HG02981 (cell line): Measurements from ENCODE around the gene CETP.
"Not testable (repeated sequence)": the region's sequence is repeated elsewhere in the genome, so short reads cannot be mapped to it uniquely, and the experiment has no call there.

Experiments used
- ATAC-seq: cut with Tn5 transposase; IDR thresholded peaks from one replicate; pipeline ENCODE4 v1.9.1; 2021; ENCODE audit warnings: mild to moderate bottlenecking, moderate library complexity; ENCODE audit not compliant: unreplicated experiment

CETP gene

DNA sequence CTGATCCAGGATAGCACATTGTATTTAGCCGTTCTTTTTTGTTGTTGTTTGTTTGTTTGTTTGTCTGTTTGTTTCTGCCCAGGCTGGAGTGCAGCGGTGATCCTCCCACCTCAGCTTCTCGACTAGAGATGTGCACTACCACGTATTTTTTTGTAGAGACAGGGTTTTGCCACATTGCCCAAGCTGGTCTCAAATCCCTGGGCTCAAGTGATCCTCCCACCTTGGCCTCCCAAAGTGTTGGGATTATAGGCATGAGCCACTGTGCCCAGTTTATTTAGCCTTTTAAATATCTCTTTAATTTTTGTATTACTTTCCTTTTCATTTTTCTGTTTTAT is 18.4 kb downstream of the CETP start:
- no peak for ATAC-seq

GRCh38 chr16:56980792-56981724 is 19.3 kb downstream of the CETP start:
- ATAC-seq = peak; percentile 50

- ATAC-seq = no peak
Observed at GRCh38 chr16:56981729-56982271, 20.1 kb downstream of the CETP start.

DNA sequence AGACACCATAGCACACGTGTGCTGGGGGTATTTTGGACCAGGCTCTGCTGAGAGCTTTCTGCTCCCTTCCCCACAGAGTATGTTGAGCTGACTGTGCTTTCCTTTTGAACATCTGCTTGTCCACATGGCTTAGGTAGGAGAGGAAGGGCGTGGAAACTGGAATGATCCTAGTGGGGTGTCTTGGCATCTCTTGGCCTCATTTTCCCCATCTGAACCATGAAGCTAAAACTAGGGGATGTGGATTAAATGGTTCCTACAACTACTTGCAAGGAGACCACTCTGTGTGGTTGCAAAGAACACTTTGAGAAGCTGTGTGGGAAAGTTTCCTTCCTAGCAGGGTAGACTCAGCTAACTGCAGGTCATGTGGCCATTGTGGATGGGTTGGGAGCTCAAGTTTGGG is 20.9 kb downstream of the CETP start:
- ATAC-seq = no peak

GRCh38 chr16:56983211-56983751 is 21.5 kb downstream of the CETP start:
- no peak for ATAC-seq

DNA sequence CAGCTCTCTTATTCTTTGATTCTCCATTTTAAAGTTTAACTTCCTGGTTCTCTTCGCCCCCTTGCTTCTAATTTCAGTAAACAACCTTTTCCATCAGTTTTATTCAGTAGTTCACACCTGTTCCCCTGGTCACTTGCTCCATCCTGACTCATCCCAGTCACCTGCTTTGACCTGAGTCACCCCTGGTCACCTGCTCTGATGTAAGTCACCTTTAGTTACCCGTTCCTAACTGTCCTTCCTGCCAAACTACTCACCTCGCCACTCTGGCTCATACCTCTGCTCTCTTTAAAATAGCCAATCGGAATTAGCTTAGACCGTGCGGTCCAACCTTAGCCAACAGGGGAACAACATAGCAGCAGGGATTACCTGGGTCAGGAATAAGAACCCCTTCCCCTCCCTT is 22.9 kb downstream of the CETP start:
- ATAC-seq = no peak

- no peak for ATAC-seq
Observed at GRCh38 chr16:56985288-56985961, 23.7 kb downstream of the CETP start.

GRCh38 chr16:56985962-56986360 is 24.2 kb downstream of the CETP start:
- ATAC-seq = no peak

DNA sequence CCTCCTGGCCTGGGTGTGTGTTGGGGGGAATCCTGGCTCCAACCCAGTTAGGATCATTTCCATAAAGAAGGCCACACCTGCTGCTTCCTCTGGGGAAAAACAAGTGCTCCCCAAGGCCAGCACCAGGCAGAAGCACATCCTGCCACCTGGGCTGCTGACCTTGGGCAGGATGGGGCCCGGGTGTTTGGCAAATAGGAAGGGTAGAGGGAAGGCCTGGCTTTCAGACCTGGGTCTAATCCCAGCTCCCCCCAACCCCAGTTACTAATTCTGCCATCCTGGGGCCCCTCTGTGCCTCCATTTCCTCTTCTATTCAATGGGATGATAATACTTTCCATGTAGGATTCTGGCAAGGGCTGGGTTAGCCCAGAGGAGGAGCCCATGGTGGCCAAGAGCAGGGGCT is 24.6 kb downstream of the CETP start:
- no peak for ATAC-seq

DNA sequence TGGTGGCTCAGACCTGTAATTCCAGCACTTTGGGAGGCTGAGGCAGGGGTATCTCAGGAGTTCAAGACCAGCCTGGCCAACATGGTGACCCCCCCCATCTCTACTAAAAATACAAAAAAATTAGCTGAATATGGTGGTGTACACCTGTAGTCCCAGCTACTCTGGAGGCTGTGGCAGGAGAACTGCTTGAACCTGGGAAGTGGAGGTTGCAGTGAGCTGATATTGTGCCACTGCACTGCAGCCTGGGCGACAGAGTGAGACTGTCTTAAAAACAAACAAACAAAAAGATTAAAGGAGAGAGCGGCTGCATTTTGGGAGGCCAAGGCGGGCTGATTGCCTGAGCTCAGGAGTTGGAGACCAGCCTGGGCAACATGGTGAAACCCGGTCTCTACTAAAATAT is 25.2 kb downstream of the CETP start:
- ATAC-seq = not testable (repeated sequence)

DNA sequence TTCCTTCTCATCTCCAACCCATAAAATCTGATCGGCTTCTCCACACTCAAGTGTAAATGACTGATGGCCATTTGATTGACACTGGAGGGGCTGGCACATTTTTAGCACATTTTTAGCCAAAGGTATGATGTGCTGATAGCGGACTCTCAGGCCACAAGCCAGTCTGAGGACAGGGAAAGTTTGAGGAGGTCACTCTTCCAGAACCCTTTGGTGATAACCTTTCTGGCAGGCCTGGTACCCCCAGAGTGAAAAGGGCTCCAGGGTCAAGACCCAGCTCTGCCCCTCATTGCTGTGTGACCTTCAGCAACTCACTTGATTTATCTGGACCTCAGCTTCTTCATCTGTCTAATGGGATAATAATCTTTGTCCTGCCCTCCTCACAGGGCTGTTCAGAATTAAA is 25.9 kb downstream of the CETP start:
- no peak for ATAC-seq

DNA sequence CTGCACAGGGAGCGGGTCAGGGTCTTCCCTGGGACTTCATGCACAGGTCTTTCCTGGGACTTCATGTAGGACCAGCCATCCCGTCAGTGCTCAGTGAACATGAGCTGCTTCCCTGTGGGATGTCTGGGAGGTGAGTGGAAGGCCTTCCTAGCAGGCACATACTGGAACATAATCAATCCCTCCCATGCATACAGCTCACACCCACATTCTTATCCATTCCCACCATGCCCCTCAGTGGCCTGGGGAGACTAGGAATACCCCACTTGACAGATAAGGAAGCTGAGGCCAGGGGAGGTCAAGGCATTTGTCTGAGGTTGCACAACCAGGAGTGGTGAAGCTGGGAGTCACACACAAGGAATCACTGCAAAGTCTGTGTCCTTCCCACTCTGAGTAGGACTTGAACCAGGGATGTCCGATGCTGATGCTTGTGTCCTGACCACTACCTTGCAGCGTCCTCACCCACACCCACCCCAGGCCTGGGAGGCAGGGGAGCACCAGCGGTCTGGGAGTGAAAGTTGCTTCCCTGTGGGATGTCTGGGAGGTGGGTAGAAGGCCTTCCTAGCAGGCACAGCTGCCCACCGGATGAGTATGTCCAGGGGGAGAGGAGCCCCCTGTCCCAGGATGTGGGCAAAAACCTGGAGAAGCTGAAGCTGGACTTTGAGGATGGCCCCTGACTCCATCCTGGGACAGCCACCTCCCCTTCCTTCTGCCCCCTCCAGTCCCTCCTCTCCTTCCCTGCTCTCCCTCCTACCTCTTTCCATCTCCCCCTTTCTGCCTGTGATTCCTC is 26.6 kb downstream of the CETP start:
- no peak for ATAC-seq

DNA sequence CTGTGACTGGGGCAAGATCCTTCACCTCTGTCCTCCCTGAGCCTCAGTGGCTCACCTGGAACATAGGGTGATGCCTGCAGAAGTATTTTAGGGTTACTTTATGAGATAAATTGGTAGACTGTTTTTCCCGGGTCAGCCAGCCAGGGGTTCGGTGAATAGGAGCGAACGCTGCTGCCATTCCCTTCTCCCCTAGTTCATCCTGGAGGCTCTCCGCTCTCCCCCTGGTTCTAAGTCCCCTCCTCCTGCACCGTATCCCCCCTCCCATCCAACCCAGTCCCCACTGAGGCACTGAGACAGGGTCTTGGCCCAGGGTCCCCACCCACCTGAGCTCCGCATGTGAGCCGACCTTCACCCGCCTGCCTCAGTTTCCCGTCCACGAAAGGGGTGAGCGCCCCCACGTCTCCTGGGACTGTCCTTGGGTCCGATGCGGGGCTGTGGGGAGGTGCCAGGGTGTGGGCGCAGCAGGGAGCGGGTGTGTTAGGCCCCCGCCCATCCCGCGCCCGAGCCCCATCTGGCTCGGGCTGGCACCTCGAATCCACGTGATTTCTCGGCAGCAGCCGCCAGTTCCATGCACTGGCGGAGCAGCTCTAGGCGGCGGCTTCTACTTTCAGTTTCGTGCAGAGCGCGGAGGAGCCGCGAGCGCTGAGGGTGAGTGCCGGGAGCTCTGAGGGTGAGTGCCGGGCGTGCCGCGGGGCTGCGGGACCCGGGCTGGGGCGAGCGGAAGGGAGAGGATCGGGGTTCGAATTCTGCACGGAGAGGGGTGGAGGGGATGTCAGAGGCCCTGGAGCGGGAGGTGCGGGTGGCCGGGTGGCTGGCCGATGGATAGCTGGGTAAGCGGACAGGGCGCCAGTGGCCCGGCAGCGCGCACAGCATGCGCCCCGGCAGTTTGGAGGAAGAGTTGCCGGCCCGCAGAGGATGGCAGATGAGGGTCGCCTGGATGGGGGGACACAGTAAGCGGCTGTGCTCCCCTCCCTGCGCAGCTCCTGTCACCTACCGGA is 27.5 kb downstream of the CETP start, which contains the start of gene NLRC5:
Gene NLRC5 (plus strand): TSS at position 610 of the 998 bp plus-strand sequence. CDS start 31,156 bp downstream, outside the sequence.
- peak; percentile 83 for ATAC-seq

DNA sequence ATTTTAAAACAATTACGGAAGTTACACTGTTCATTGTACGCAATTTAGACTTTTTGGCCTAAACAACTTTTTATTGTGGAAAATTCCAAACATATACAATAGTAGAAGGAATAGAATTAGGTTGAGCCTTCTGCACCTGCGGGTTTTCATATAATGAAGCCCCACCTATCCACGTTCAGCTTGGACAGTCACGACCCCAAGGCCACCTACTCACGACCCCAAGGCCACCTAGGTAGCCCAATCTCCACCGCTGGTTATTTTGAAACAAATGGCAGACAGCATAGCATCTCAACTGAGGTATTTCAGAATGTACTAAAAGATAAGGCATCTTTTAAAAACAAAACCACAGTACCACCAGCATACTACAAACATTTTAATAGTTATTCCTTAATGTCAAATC is 28.2 kb downstream of the CETP start:
- no peak for ATAC-seq

DNA sequence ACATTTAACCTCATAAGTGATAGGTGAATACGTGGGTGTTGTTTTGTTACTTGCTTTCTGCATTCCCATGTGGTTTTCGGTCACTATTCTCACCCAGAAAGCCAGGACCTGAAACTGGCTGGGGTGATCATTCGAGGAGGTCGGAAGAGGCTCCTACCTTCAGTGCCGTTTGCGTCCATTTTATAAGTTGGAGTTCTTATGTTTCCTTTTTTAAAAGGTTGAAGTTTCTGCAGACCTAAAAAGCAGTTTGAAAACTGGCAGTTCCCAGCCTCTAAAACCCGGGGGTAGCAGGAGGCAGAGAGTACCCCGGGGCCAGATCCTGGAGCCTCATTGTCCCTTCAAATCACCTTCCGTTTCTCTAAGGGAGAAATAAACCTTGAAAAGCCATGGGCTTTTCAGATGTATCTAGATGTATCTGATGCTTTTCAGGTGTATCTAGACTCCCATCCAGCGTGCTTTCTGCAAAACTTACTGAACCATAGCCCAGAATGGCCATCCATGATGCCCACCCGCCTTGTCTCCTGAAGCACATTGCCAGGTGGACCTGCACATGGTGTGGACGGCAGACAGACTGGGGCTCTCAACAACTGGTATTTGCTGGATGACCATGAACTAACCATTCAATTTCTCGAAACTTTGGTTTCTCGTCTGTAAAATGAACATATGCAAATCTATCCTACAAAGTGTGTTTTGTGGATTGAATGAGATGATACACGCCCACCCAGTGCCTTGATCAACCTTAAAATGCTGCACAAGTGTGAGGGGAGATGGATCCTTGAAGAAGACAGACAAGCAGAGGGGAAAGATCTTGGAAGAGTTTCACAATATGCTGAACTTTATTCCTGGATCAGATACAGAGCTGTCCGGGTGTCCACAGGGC is 28.9 kb downstream of the CETP start:
- no peak for ATAC-seq

- ATAC-seq = not testable (repeated sequence)
Observed at GRCh38 chr16:56992431-56992830, 30.7 kb downstream of the CETP start.

DNA sequence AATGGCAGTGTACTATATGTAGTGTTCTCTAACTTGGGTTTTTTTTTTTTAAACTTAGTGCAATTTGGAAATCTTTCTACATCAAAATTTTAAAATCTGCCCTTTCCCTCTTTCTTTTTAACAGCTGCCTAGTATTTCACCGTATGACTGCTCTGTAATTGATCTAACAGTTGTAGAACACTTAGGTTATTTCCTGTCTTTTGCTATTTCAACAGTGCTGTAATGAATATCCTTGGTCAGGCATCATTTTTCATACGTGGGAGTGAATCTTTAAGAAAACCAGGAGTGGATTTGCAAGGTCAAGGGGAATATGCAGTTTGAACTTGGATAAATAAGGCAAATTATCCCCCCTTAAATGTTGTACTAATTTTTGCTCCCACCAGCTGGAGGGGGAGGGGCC is 31.5 kb downstream of the CETP start:
- ATAC-seq = no peak

- ATAC-seq = no peak
Observed at GRCh38 chr16:56994311-56994710, 32.6 kb downstream of the CETP start.
